Ramos (cell line): ENCODE results near the gene BRICD5.

Experiments used
- in situ Hi-C: fragments of 300-500 bp; cut with MboI; formaldehyde crosslinking; loops from one replicate; pipeline ENCODE4 v1.14.3; 2022; ENCODE audit warnings: low sequenced_read_pairs; ENCODE audit not compliant: unreplicated experiment

Gene BRICD5

DNA sequence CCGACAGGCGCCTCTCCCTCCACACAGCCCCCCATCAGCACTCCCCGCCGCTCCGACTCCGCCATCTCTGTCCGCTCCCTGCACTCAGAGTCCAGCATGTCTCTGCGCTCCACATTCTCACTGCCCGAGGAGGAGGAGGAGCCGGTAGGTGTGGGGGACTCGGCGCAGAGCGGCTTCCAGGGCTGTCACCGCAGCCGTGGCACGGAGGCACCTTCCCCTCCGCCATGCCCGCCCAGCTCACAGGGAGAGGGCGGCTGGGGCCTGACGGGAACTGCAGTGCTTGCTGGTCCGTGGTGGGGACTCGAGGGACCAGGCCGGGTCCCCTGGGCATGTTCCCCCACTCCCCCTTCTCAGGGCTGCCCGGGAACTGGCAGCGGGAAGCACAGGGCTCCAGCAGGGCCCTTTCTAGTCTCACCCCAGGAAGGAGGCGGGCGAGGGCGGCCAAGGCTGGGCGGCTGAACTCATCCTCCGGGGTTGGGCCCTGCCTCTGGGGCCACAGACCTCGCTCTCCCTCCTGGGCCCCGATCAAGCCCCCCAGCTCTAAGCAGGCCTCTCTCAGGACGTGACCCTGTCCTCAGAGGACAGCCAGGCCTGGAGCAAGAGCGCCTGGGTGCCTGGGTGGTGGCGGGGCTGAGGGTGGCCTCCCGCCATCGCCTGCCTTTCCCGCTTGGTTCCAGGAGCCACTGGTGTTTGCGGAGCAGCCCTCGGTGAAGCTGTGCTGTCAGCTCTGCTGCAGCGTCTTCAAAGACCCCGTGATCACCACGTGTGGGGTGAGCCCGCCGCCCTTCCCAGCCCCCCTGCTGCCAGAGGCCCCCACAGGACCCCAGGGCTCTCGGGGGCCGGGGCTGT, 39.9 kb downstream of the BRICD5 start:
- in situ Hi-C loops, result no loop called here

GRCh38 chr16:2170080-2170479, 40.6 kb downstream of the BRICD5 start:
- in situ Hi-C loops, result no loop called here

DNA sequence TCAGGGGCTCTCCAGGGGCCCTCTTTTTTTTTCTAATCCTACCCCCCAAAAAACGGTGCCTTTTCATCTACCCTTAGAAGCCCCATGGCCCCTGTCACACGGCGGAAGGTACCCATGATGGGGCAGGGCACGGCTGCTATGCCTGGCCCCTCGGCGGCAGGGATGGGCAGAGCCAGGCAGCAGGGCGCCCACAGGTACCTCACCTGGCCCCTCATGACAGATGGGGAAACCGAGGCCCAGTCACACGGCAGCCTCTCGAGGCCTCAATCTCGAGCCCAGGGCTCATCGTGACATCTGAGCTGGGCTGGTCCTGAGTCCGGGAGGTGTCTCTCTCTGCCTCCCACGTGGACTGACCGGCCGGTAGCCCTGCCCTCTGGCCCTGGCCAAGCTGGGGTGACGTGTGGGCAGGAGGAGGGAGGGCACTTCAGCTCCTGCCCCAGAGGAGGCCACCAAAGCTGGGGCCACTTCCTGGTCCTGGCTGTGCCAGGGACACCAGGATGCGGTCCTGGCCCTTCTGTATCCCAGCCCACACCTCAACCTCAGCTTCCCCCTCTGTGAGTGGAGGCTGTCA, 43.5 kb downstream of the BRICD5 start:
- in situ Hi-C loops, result no loop called here

DNA sequence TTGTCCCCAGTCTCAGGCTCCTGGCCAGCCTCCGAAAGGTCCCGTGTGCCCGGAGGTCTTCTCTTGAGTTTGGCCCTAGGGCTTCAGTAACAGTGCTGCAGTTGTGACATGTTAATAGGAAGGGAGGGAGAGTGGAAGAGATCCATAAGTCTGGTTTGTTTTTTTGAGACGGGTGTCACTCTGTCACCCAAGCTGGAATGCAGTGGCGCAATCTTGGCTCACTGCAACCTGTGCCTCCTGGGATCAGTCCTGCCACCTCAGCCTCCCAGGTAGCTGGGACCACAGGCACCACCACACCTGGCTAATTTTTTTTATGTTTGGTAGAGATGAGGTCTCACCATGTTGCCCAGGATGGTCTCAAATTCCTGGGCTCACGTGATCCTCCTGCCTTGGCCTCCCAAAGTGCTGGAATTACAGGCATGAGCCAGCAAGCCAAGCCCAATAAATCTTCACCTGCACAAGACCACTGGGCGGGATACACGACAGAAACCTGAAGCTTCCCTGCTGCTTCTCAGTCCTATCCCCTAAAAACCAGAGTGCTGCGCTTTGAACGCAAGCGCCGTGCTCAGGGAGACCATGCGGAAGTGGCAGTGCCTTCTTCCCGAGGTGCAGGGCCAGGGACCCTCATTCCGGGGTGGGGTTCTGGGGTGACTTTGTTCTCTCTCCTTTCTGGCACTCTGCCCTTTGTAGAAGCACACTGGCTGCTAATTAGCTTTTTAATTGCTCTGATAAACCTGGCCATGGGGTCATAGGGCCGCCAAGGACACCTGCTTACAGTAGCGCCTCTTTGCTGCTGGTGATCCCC, 44.2 kb downstream of the BRICD5 start:
- in situ Hi-C loops, result no loop called here

- in situ Hi-C loops, result no loop called here
These were observed 44.8 kb downstream of the BRICD5 start for GRCh38 chr16:2165861-2166260.

- in situ Hi-C loops, result no loop called here
These were observed 47.3 kb downstream of the BRICD5 start for GRCh38 chr16:2163211-2163881.

GRCh38 chr16:2162676-2163118, 48.0 kb downstream of the BRICD5 start:
- in situ Hi-C loops, result no loop called here

DNA sequence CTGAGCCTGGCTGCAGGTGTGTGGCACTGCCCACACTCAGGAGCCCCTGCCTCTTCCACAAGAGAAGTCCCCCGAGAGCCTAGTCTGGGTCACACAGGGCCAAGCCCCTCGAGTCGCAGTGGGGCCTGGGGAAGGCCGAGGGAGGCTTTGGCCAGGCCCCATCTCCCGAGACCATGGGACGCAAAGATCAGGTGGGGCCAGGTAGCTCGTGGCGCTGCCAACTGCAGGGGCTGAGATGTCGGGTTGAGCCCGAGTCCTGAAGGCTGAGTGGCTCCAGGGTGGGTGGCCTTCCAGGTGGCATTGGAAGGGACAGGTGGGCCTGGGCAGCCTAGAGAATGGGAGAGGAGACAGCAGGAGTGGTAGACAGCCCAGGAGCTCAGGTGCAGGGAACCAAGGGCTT, 48.8 kb downstream of the BRICD5 start:
- in situ Hi-C loops, result no loop called here

GRCh38 chr16:2160915-2161551, 49.6 kb downstream of the BRICD5 start:
- in situ Hi-C loops, result no loop called here
